Hepatocyte (in vitro differentiated cells): Measurements from ENCODE around the gene FAM149B1. TPM values are rescaled to one million over a fixed set of nuclear protein-coding genes. Genes with fewer than 3 reads are reported as not detected.
A peak's percentile ranks its signal among the peaks of the same experiment; 100 is the strongest.

Experiments
- DNase-seq: peaks from one replicate; pipeline ENCODE4 v3.0.0-alpha.2; 2016; ENCODE audit warnings: low spot score
- H2AFZ ChIP-seq: fragments of 200-600 bp; sonication (generic); 2 replicates; pipeline ENCODE4 v1.6.0; 2016; ENCODE audit warnings: antibody characterized with exemption, mild to moderate bottlenecking
- H3K27ac ChIP-seq: fragments of 200-600 bp; sonication (generic); 2 replicates; pipeline ENCODE4 v1.5.1; 2016; ENCODE audit warnings: mild to moderate bottlenecking
- H3K27me3 ChIP-seq: fragments of 200-600 bp; sonication (generic); 2 replicates; pipeline ENCODE4 v1.6.1; 2016
- H3K36me3 ChIP-seq: fragments of 200-600 bp; sonication (generic); replicated peaks from 2 replicates; pipeline ENCODE4 v1.5.1; 2016; ENCODE audit warnings: low read depth; ENCODE audit not compliant: insufficient read depth
- H3K4me1 ChIP-seq: fragments of 200-600 bp; sonication (generic); 2 replicates; pipeline ENCODE4 v1.5.1; 2016; ENCODE audit warnings: mild to moderate bottlenecking, moderate library complexity; ENCODE audit not compliant: insufficient read depth
- H3K4me2 ChIP-seq: fragments of 200-600 bp; sonication (generic); 2 replicates; pipeline ENCODE4 v1.6.0; 2016
- H3K4me3 ChIP-seq: fragments of 200-600 bp; sonication (generic); 2 replicates; pipeline ENCODE4 v1.5.1; 2016; ENCODE audit warnings: mild to moderate bottlenecking
- H3K79me2 ChIP-seq: fragments of 200-600 bp; sonication (generic); 2 replicates; pipeline ENCODE4 v1.6.0; 2017; ENCODE audit warnings: mild to moderate bottlenecking
- H3K9me2 ChIP-seq: fragments of 200-600 bp; sonication (generic); replicated peaks from 2 replicates; pipeline ENCODE4 v1.6.0; 2017; ENCODE audit warnings: mild to moderate bottlenecking; ENCODE audit not compliant: insufficient read depth
- H3K9me3 ChIP-seq: fragments of 200-600 bp; sonication (generic); 2 replicates; pipeline ENCODE4 v1.5.1; 2016; ENCODE audit warnings: low read depth, mild to moderate bottlenecking
- H4K20me1 ChIP-seq: fragments of 200-600 bp; sonication (generic); 2 replicates; pipeline ENCODE4 v1.6.0; 2016; ENCODE audit warnings: mild to moderate bottlenecking; ENCODE audit not compliant: insufficient read depth, poor library complexity, severe bottlenecking
- CTCF ChIP-seq: fragments of 200-600 bp; sonication (generic); IDR thresholded peaks from 2 replicates; pipeline ENCODE4 v1.5.1; 2016; ENCODE audit warnings: antibody characterized with exemption, mild to moderate bottlenecking; ENCODE audit not compliant: poor library complexity
- EZH2 ChIP-seq: fragments of 200-600 bp; sonication (generic); IDR thresholded peaks from 2 replicates; pipeline ENCODE4 v1.6.1; 2016; ENCODE audit warnings: antibody characterized with exemption, mild to moderate bottlenecking, borderline replicate concordance
- EZH2phosphoT487 ChIP-seq: fragments of 200-600 bp; sonication (generic); IDR thresholded peaks from one replicate; pipeline ENCODE4 v1.6.1; 2018; ENCODE audit warnings: antibody characterized with exemption, mild to moderate bottlenecking, low read depth, moderate library complexity; ENCODE audit not compliant: unreplicated experiment, severe bottlenecking
- WGBS: methylation state at CpG from one replicate; pipeline ENCODE4 v1.1.6; 2016; ENCODE audit warnings: low lambda C conversion rate; ENCODE audit errors: missing lambda C conversion rate; 5-methylcytosine and 5-hydroxymethylcytosine counted together
- polyA plus RNA-seq: library from polyadenylated mRNA; unstranded; fragments of >200 nt; fragmentation: Nextera tagmentation; extraction: Ambion mirVana; gene quantifications from 2 replicates; pipeline ENCODE4 v1.2.1, GENCODE V29; 2016
- small RNA-seq: library from RNA; depleted of rRNA; stranded (forward); fragments of <200 nt; gene quantifications from one replicate; pipeline ENCODE3, GENCODE V24; 2014
- total RNA-seq: library from RNA; depleted of rRNA; stranded (reverse); fragments of >200 nt; gene quantifications from 2 replicates; pipeline ENCODE4 v1.2.3, GENCODE V29; 2014

FAM149B1 gene
- total and polyA plus RNA-seq, 2 experiments from 2014 or later, result 9.8 to 22.7 TPM

GRCh38 chr10:73293461-73293860 is 125.5 kb downstream of the FAM149B1 start:
- H3K27me3 ChIP-seq, result no peaks in the 10 kb centered on the region
- TF ChIP-seq EZH2phosphoT487 (no peak), CTCF (no peak), EZH2 (no peak)
- no peaks in the 10 kb centered on the region for H3K9me3 ChIP-seq
- no peaks in the 10 kb centered on the region for H3K4me1 ChIP-seq
- no peak overlapping the region for H2AFZ ChIP-seq
- no peaks in the 10 kb centered on the region for H3K9me2 ChIP-seq
- no peak for DNase-seq
- WGBS, result 65% methylated on average over 3 of the region's 3 CpGs
- no peak overlapping the region for H3K4me3 ChIP-seq
- no peak overlapping the region for H3K27ac ChIP-seq
- H3K36me3 ChIP-seq, result no peaks in the 10 kb centered on the region
- no peaks in the 10 kb centered on the region for H3K79me2 ChIP-seq
- H3K4me2 ChIP-seq, result no peak overlapping the region
- H4K20me1 ChIP-seq, result no peaks in the 10 kb centered on the region

Small RNA genes within 50 kb of the gene (small RNA-seq; reads per million reads assigned to genes)
- not detected for gene RF00019
- not detected for gene RNU6-833P
- gene SNORA11F, result 3.6 reads per million, percentile 91 among the genes with 10 or more reads in this experiment

Other genes starting within 250 kb of the FAM149B1 start
- gene PLA2G12B, start 213.3 kb upstream of the FAM149B1 start, total RNA-seq, result 39.9 and 51.6 TPM in 2 replicates
- 13.9 and 21.1 TPM in 2 replicates for gene PLA2G12B, start 213.3 kb upstream of the FAM149B1 start, polyA plus RNA-seq
- gene P4HA1, start 71.3 kb upstream of the FAM149B1 start, total RNA-seq, result 145 TPM in 2 replicates
- 140 and 149 TPM in 2 replicates for gene P4HA1, start 71.3 kb upstream of the FAM149B1 start, polyA plus RNA-seq
- gene NUDT13, start 57.7 kb upstream of the FAM149B1 start, total RNA-seq, result 3.4 and 3.9 TPM in 2 replicates
- gene NUDT13, start 57.7 kb upstream of the FAM149B1 start, polyA plus RNA-seq, result 1.9 and 2.1 TPM in 2 replicates
- gene ECD, start 111 bp upstream of the FAM149B1 start, total RNA-seq, result 30.1 and 30.5 TPM in 2 replicates
- gene ECD, start 111 bp upstream of the FAM149B1 start, polyA plus RNA-seq, result 26.9 and 31.0 TPM in 2 replicates
- 24.5 and 27.2 TPM in 2 replicates for gene DNAJC9, start 79.1 kb downstream of the FAM149B1 start, total RNA-seq
- gene DNAJC9, start 79.1 kb downstream of the FAM149B1 start, polyA plus RNA-seq, result 16.3 and 17.8 TPM in 2 replicates
- gene MRPS16, start 84.5 kb downstream of the FAM149B1 start, total RNA-seq, result 57.0 and 58.7 TPM in 2 replicates
- 94.8 and 105 TPM in 2 replicates for gene MRPS16, start 84.5 kb downstream of the FAM149B1 start, polyA plus RNA-seq
- 1.8 and 3.9 TPM in 2 replicates for gene CFAP70, start 190.7 kb downstream of the FAM149B1 start, total RNA-seq
- gene CFAP70, start 190.7 kb downstream of the FAM149B1 start, polyA plus RNA-seq, result 1.2 and 1.6 TPM in 2 replicates
- 88.8 and 90.7 TPM in 2 replicates for gene ANXA7, start 245.9 kb downstream of the FAM149B1 start, total RNA-seq
- gene ANXA7, start 245.9 kb downstream of the FAM149B1 start, polyA plus RNA-seq, result 63.0 and 88.8 TPM in 2 replicates